ENCODE data around the gene DHH. TPM values are rescaled to one million over a fixed set of nuclear protein-coding genes. Genes with fewer than 3 reads are reported as not detected.
"Not testable (repeated sequence)": the region's sequence is repeated elsewhere in the genome, so short reads cannot be mapped to it uniquely, and the experiment has no call there.

Gene DHH
- total RNA-seq, 1 experiment from 2014 or later: 0.13 TPM

- Histone ChIP-seq H3K4me2 (no peak overlapping the region), H3K79me2 (ENCODE audit: low read depth) (peaks cover 13% of the 10 kb centered on the region), H3K9me2 (ENCODE audit: insufficient read depth) (no peaks in the 10 kb centered on the region), H4K20me1 (ENCODE audit: insufficient read depth) (no peaks in the 10 kb centered on the region), H3K9me3 (ENCODE audit: insufficient read depth, low read depth) (no peaks in the 10 kb centered on the region), H3K27me3 (ENCODE audit: insufficient read depth, low read depth) (no peaks in the 10 kb centered on the region), H3F3A (ENCODE audit: insufficient read depth, low read depth) (peaks cover 9% of the 10 kb centered on the region; the same call in 1 of the 2 replicates), H3K36me3 (ENCODE audit: low read depth) (no peaks in the 10 kb centered on the region), H3K27ac (no peak overlapping the region), H2AFZ (no peak overlapping the region), H3K4me3 (no peak overlapping the region), H3K4me1 (replicated peaks; ENCODE audit: insufficient read depth) (peaks cover 12% of the 10 kb centered on the region)
- ChIA-PET CTCF (interaction anchor here (0.6 to 2.0 kb wide), 5 partner anchors 24 to 170 kb away, joined by 4 to 15 read pairs (median 7); no protein-coding TSS in a partner anchor), POLR2A (ENCODE audit: unreplicated experiment) (no interaction called here)
- no peak for DNase-seq
- intact Hi-C loops (cut with micrococcal nuclease; ENCODE audit: unreplicated experiment): loop anchor here (1.0 to 10.0 kb wide), 5 partner anchors 24 to 278 kb away; partner anchors contain the start of gene TUBA1C
- no peak for TF ChIP-seq CTCF (conservative IDR thresholded peaks at IDR 0.05)
- no peak for TF ChIP-seq EZH2 (IDR thresholded peaks at IDR 0.05; ENCODE audit: low read depth)
- BruUV-seq (replicated peaks): no TSS peak
Observed at GRCh38 chr12:49064767-49065152, 29.8 kb downstream of the DHH start.

GRCh38 chr12:49061916-49062315 is 32.7 kb downstream of the DHH start:
- H2AFZ ChIP-seq; H3K9me3 ChIP-seq (ENCODE audit: insufficient read depth, low read depth); H3K27ac ChIP-seq; H3K36me3 ChIP-seq (ENCODE audit: low read depth); CTCF ChIA-PET; H3K9me2 ChIP-seq (ENCODE audit: insufficient read depth); H3F3A ChIP-seq (ENCODE audit: insufficient read depth, low read depth); BruUV-seq (replicated peaks); H3K27me3 ChIP-seq (ENCODE audit: insufficient read depth, low read depth); DNase-seq; POLR2A ChIA-PET (ENCODE audit: unreplicated experiment): not testable (repeated sequence)
- Histone ChIP-seq H3K4me2 (peak overlapping the region; percentile 100), H3K79me2 (ENCODE audit: low read depth) (peaks cover 42% of the 10 kb centered on the region), H4K20me1 (ENCODE audit: insufficient read depth) (peaks cover 22% of the 10 kb centered on the region), H3K4me3 (peak overlapping the region; percentile 87; the same call in 1 of the 2 replicates), H3K4me1 (replicated peaks; ENCODE audit: insufficient read depth) (peaks cover 25% of the 10 kb centered on the region)
- intact Hi-C loops (cut with micrococcal nuclease; ENCODE audit: unreplicated experiment): loop anchor here (5.0 to 10.0 kb wide), 2 partner anchors 203 to 280 kb away; partner anchors contain the start of gene TUBA1C

- BruUV-seq (replicated peaks): TSS peak; percentile 74
- POLR2A ChIA-PET (ENCODE audit: unreplicated experiment): no interaction called here
- DNase-seq: no peak
Observed at GRCh38 chr12:49061157-49061650, 33.4 kb downstream of the DHH start.

More at GRCh38 chr12:49061157-49061650, 33.4 kb downstream of the DHH start:
- Histone ChIP-seq H2AFZ (peak overlapping the region; percentile 90), H3K9me3 (ENCODE audit: insufficient read depth, low read depth) (no peaks in the 10 kb centered on the region), H3K79me2 (ENCODE audit: low read depth) (peaks cover 49% of the 10 kb centered on the region), H4K20me1 (ENCODE audit: insufficient read depth) (peaks cover 29% of the 10 kb centered on the region), H3K27ac (no peak overlapping the region), H3F3A (ENCODE audit: insufficient read depth, low read depth) (no peaks in the 10 kb centered on the region; the same call in 1 of the 2 replicates), H3K4me2 (peak overlapping the region; percentile 100), H3K27me3 (ENCODE audit: insufficient read depth, low read depth) (no peaks in the 10 kb centered on the region), H3K4me1 (replicated peaks; ENCODE audit: insufficient read depth) (peaks cover 32% of the 10 kb centered on the region), H3K36me3 (ENCODE audit: low read depth) (no peaks in the 10 kb centered on the region), H3K9me2 (ENCODE audit: insufficient read depth) (no peaks in the 10 kb centered on the region), H3K4me3 (peak overlapping the region; percentile 87)
- CTCF ChIA-PET: no interaction called here
- TF ChIP-seq CTCF (conservative IDR thresholded peaks at IDR 0.05): no peak
- intact Hi-C loops (cut with micrococcal nuclease; ENCODE audit: unreplicated experiment): loop anchor here (5.0 to 10.0 kb wide), 2 partner anchors 204 to 281 kb away; partner anchors contain the start of gene TUBA1C

Data from PC-9 (cell line).